Skeletal muscle cell (primary cell): ENCODE data around the gene IPCEF1.
"Not testable (repeated sequence)": the region's sequence is repeated elsewhere in the genome, so short reads cannot be mapped to it uniquely, and the experiment has no call there.

Source experiments
- DNase-seq: peaks from one replicate; pipeline ENCODE4 v3.0.0-alpha.2; 2010; ENCODE audit warnings: low read depth
- H3K4me3 ChIP-seq: 2 replicates; pipeline ENCODE4 v1.5.1; 2011; ENCODE audit warnings: low read depth, mild to moderate bottlenecking, control low read depth, low read length, moderate library complexity

IPCEF1 gene

DNA sequence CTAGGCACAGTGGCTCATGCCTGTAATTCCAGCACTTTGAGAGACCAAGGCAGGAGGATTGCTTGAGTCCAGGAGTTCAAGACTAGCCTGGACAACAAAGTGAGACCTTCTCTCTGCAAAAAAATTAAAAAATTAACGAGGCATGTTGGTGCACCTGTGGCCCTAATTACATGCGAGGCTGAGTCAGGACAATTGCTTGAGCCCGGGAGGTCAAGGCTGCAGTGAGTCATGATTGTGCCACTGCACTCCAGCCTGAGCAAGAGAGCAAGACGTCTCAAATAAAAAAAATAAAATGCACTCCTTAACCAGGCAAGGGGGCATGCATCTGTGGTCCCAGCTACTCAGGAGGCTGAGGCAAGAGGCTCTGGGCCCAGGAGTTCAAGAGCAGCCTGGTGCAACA lies 53.0 kb downstream of the IPCEF1 start:
- H3K4me3 ChIP-seq, DNase-seq: not testable (repeated sequence)

DNA sequence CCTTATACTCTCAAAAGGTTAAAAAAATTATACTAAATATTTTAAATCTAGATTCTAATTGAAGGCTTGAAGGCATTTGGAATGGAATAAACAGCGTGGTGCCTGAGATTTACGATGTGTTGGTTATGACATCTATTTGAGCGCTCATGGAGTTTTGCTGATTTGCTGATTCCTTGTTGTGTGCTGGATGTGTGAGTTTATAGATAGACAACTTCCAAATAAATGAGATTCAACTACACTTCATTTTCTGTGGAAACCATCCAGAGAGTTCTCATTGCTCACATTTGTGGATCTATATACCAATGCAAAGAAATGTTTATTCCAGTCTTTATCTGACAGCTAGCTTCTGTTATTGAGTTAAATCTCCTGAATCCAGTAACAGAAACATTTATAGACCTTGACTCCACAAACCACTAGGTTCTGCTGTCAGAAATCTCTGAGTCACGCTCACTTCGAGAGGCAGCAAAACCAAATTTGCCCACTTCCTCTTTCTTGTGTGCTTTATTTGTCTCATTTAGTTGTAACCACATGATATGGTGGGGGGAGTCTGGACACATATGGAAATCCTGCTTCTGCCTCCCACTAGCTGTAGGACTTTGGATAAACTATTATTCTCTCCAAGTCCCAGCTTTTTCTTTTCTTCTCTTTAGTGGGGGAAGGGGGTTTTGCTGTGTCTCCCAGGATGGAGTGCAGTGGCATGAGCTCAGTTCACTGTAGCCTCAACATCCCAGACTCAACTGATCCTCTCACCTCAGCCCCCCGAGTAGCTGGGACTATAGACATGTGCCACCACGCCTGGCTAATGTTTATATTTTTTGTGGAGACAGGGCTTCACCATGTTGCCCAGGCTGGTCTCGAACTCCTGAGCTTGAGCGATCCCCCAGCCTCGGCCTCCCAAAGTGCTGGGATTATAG lies 54.5 kb downstream of the IPCEF1 start:
- H3K4me3 ChIP-seq, result no peak overlapping the region
- no peak for DNase-seq

DNA sequence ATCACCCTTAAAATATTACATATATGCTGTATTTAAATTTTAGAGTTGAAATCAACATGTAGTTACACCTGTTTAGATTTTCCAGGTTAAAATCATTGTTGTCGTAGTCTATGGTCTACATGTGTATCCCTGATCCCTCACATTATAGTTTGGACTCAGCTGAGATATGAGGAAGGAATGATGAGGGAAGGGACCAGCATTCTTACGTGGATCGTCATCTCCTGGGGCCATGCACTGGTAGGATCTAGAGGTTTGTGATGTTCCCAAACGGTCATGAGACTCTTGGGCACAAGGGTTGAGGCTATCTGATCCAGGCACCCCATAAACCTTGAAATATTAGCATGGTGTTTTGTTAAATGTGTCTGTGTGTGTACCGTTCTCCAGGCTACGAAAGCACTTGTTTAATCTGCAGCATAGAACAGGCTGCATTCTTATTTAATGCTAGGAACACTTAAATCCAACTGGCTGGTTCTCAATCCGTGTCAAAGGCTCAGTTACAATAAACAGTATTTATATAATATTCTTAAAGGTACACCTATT lies 55.4 kb downstream of the IPCEF1 start:
- DNase-seq, result no peak

DNA sequence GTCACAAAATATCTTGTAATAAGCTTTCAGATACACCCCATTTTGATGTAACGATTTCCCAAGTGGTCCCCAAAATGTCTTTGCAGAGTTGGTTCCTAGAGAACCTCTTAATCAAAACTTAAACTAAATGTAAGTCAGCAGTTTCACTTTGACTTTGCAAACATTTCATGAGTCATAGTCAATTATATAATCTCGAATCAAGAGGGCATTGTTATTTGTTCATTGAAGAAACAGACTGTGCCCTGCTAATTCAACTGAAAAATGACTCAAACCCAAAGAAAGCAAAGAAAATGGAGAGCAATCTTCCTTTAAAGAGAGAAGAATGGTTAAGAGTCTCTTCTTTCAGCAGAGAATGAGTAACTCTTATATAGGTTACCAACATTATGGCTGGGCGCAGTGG lies 58.3 kb downstream of the IPCEF1 start:
- no peak overlapping the region for H3K4me3 ChIP-seq
- no peak for DNase-seq

More for the DNA sequence above, 55.4 kb downstream of the IPCEF1 start:
- no peak overlapping the region for H3K4me3 ChIP-seq

DNA sequence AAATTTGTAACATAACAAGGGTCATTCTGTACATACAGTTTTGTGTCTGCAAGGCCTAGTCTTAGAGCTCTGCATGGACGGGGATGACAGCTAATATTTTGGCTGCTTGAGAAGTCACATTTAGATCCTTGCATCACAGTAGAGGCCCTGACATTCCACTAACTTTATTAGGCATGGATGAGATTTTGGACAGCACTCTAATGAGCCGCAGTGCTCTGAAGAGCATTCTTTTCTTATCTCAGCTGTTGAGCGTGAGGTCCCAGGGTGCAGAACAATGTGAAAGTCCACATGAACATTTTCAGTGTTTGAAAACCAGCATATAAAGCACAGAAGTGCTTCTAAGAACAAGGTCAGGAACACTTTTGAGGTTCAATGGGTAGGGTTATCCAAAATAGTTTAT lies 58.9 kb downstream of the IPCEF1 start:
- no peak overlapping the region for H3K4me3 ChIP-seq
- no peak for DNase-seq

DNA sequence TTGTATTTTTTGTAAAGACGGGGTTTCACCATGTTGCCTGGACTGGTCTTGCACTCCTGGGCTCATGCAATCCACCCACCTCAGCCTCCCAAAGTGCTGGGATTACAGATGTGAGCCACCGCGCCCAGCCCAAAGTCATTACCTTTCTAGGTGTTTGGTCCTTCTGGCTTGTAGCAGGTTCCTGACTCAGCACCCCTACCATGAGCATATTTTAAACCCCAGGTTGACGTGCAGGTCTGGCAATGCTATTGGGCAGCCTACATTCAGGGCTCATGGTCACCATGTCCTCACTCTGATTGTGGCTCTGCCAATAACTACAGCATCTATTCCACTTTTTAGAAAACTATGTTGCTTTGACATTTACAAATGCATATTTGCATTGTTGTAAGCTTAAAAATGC lies 59.4 kb downstream of the IPCEF1 start:
- no peak for DNase-seq
- H3K4me3 ChIP-seq, result no peak overlapping the region

DNA sequence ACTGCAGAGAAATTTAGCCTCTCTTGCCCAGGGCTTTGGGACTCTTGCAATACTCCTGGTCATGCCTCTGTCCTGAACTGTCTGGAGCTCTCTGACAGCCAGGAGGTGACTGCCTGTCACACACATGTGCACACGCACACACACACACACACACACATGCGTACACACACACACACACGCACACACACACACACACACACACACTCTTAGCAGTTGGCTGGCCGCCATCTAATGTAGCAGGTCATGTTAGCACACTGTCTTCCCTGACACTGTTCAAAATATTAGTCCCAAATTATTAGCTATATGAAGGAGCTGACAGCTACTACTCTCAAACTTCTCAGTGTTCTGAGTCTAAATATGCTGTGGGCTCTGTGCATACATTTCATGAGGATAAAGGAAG lies 60.9 kb downstream of the IPCEF1 start:
- no peak overlapping the region for H3K4me3 ChIP-seq
- no peak for DNase-seq

DNA sequence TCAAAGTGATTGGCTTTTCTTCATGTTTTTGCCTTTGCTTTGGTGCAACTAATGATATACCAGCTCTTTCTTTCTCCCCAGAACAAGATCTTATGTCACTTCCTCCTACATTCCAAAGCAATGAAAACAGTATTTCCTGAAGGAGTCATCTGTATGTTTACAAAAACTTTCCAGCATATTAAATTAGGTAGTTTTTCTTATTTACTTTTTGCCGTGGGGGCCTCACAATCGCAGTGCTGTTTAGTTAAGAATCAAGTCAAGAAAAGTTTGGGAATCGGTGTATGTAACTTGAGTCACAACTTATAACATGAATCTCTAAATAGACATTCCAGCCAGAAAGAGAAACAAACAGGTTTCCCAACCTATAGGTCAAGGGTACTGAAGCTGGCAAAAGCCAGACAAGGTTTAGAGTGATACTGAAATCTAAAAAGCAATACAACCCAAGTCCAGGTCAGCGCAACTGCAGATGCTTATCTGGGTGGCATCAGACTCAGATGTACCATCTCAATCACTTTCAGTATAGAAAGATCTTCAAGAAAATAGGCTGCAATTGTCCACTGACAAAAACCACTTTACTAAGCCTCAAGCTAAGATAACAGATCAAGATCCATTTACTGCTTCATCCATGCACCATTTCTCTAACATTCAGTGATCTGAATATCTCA lies 63.6 kb downstream of the IPCEF1 start:
- DNase-seq, result no peak
- H3K4me3 ChIP-seq, result no peak overlapping the region

DNA sequence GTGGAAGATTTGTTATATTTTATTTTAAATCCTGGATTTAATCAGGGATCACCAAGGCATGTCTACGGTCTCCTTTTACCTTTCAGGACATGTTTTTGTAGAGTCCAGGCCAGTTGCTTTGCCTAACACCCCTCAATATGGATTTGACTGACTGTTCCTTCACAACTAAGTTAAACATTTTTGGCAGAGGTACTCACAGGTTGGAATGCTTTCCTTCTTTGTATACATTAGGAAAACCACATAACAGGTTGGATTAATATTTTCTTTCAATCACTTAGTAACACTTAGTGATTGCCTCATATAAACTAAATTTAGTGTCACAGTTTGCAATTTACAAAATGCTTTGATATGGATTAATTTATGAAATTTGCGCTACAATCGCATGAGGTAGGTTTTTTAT lies 64.5 kb downstream of the IPCEF1 start:
- H3K4me3 ChIP-seq, result no peak overlapping the region
- DNase-seq, result no peak

DNA sequence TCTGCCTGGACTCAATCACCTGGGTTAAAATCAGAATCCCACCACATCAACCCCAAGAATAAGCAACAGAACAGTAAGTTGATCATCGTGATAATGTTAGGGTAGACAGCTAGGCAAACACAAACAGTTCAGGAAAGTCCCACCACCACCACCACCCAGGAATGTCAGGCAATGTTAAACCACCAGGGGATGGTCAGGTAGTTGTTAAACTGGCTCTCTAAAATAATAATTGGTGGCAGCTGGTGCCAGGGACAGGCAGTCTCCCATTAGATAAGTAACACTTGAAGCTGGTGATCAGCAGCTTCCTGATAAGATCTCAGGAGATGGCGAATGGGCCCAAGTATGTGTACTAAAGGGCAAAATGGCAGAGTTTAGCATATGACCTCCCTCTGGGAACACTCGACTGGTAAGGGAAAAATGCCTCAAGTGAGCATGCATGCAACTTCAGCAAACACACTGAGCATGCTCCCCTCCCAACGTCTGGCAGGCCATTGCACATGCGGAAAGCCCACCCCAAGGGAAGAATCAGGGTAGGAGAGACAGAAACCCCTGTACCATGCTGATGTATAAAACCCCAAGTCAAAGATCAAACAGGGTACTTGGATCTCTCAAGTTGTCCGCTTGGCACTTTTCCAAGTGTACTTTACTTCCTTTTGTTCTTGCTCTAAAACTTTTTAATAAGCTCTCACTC lies 66.6 kb downstream of the IPCEF1 start:
- DNase-seq, result no peak
- H3K4me3 ChIP-seq, result no peak overlapping the region

DNA sequence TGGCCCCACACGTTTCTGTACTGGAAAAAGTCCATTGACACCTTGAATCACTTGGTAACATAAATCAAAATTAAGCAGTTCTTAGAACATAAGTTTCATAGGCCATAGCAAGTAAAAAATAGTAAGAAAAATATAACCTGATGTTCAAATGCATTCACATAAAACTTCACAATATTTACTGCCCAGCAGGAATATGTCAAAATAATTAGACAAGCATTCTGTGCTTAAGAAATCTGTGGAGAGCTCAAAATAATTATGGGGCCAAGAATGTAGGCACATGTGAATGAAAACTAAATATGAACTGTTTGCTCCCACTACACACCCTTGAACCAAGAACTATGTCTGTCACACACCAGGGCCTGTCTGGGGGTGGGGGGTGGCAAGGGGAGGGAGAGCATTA lies 70.8 kb downstream of the IPCEF1 start:
- no peak for DNase-seq
- no peak overlapping the region for H3K4me3 ChIP-seq

DNA sequence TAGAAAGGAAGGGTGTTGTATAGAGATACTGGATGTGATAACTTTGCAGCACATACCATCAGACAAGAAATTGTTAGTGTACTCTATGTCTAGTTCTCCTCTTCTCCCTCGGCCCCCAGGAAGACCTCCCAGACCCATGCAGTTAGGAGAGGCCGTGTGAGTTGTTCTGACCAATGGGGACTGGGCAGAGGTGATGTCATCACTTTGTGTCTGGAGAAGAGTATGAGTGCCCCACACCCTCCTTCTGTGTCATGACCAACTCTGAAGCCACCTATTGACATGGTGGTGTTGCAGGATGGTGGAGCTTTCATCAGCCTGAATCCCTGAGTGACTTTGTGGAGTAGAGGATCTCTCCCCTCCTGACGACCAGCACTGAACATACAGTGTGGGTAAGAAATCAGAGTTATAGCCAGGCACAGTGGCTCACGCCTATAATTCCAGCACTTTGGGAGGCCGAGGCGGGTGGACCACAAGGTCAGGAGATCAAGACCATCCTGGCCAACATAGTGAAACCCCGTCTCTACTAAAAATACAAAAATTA lies 72.2 kb downstream of the IPCEF1 start:
- no peak overlapping the region for H3K4me3 ChIP-seq
- no peak for DNase-seq

DNA sequence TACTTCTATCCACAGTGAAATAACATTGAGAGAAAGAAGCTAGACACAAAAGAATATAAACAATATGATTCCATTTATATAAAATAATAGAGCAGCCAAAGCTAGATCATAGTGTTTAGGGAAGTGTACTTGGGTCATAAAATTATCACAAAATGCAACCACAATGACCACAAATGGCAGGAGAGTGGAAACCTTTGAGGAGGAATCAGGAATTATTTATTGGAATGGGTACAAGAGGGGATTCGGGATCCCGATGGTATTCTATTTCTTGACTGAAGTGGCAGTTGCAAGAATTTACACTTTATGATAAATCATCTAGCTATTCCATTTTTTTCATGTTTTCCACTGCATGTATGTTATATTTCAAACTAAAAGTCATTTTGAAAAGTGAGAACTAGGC lies 76.1 kb downstream of the IPCEF1 start:
- no peak overlapping the region for H3K4me3 ChIP-seq
- no peak for DNase-seq

DNA sequence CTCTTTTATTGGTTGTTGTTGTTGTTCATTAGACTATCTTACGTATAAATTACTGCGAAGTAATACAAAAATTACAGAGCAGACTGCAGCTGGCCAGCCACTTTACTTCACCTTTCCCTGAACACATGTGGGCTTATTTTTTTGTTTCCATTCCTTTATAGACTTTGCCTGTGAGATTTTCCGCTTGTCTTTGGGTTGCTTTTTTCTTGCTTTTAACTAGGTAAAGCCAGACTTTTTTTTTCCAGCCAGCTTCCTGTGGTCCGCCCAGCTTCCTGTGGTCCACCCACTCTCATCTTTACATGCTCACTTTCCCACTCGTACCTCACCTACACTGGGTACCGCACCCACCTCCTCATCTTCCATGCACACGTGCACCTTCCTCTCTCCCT lies 79.0 kb downstream of the IPCEF1 start:
- H3K4me3 ChIP-seq, result peak overlapping the region; percentile 6
- no peak for DNase-seq

DNA sequence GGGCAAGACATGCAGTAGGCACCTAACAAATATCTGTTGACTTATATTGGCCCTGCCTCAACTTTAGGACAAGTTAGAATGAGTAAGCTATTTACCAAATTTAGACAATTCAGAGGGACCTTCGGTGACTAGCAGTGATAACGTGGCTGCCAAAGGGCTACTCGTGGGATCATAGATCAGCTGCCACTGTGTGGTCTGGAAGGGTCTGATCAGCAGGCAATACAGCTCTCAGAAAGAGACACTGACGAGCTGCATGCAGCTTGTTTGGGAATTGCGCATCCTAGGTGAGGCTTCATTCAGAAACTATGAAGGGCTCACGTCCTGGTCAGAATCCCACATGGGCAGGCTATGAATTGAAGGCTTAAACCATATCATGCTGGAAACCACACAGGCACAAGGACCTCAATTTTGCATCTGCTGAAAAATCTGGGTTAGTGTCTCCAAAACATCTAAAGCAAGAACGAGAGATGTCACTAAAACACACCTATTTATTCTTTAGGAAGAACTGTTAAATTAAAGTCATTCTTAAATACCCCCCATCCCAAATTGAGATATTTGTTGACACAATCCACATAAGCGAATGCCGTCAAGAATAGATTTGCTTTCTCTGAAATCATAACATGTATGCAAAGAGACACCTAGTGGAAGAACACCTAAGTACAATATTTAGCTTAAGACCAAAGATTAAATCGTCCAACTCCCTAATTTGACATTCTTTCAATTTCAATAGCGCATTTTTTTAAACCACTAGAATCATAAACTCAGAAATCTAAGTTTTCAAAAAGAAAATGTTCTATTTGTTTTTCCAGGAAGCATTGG lies 79.6 kb downstream of the IPCEF1 start:
- no peak for DNase-seq
- H3K4me3 ChIP-seq, result peak overlapping the region; percentile 6

DNA sequence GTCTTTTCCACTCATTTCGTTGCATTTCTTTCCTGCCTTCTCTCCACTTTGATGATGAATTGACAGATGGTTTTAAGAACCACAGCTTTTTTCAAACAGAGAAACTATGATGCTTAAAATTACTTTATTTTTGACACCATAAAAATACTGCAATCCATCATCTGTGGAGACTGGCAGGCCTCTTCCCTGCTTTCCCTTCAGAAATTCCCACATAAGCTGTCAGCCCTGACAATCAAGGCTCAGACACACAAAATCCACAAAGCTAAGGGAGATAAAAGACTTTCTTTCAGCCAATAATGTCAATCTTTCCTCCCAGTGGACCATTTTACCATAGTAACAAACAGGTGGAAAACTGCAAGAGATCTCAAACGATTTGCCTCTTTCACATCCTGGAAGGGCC lies 82.4 kb downstream of the IPCEF1 start:
- DNase-seq, result no peak
- H3K4me3 ChIP-seq, result no peak overlapping the region

DNA sequence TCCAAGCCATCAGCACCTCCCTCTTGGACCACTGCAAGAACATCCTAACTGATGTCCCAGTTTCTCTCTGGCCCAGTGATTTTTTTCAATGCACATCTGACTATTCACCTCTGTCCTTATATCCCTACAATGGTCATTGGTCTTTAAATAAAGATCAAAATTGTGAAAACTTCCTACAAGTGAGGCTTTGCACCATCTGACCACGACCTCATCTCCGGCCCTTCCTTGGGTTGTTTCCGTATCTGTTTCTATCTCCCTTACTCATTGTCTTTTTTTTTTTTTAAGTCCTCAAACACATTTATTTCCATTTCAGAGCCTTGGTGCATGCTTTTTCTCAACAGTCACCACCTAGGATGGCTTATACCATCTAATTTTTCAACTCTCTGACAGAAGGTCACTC lies 88.1 kb downstream of the IPCEF1 start:
- no peak overlapping the region for H3K4me3 ChIP-seq
- no peak for DNase-seq

DNA sequence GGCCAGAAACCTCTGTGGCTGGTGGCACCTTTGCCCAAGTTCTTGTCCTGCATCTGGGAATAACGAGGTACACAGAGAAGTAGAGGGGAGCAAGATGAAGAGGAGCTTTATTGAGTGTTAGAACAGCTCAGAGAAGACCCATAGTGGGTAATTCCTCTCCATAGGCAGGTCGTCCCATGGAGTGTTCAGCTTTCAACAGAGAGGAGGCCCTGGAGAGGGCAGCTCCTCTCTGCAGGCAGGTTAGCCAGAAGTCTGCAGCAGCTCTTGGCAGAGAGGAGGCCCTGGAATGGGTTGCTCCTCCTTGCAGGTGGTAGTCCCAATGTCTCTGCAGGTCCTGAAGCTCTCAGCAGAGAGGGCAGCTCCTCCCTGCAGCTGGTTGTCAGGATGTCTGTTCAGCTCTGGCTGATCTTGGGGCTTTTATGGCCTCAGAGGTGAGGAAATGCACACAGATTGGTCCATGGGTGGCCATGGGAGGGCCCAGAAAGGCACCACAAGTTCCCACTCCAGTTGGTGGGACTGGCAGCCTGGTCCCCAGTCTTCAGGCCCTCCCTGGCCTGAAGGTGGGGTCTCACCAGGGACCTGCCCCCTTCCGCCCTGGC lies 89.0 kb downstream of the IPCEF1 start:
- no peak for DNase-seq

More for the DNA sequence above, 89.0 kb downstream of the IPCEF1 start:
- no peak overlapping the region for H3K4me3 ChIP-seq
